HepG2 (cell line): ENCODE measurements around the gene DVL3. TPM values are rescaled to one million over a fixed set of nuclear protein-coding genes. Genes with fewer than 3 reads are reported as not detected.
A peak's percentile ranks its signal among the peaks of the same experiment; 100 is the strongest.

Experiments
- CCAR2 ChIP-seq: fragments of 200-400 bp; formaldehyde crosslinking; optimal IDR thresholded peaks from 2 replicates; pipeline ENCODE3; 2018; ENCODE audit warnings: low read depth, mild to moderate bottlenecking, low read length, moderate library complexity
- EP300 ChIP-seq, 3 experiments: sonication (generic) in 1 of 3; formaldehyde crosslinking in 1 of 3; IDR thresholded peaks; 2 replicates each; pipeline versions ENCODE4 v1.5.1 to v1.6.1; 2011 to 2020; ENCODE audit warnings: low read depth in 2 of 3, low read length in 2 of 3, borderline replicate concordance in 1 of 3, improper control_type of control experiment in 1 of 3, mild to moderate bottlenecking in 1 of 3, missing genetic modification reagents in 1 of 3, moderate library complexity in 1 of 3
- FOXM1 ChIP-seq: sonication (generic); formaldehyde crosslinking; IDR thresholded peaks from 2 replicates; pipeline ENCODE4 v1.5.0; 2020; ENCODE audit warnings: missing genetic modification reagents
- FUBP1 ChIP-seq: sonication (generic); formaldehyde crosslinking; IDR thresholded peaks from 2 replicates; pipeline ENCODE4 v1.5.1; 2020; ENCODE audit warnings: missing genetic modification reagents, mild to moderate bottlenecking, borderline replicate concordance
- GFI1 ChIP-seq: sonication (generic); formaldehyde crosslinking; IDR thresholded peaks from 2 replicates; pipeline ENCODE4 v1.5.0; 2020; ENCODE audit warnings: missing genetic modification reagents, mild to moderate bottlenecking, borderline replicate concordance
- HES4 ChIP-seq: sonication (generic); formaldehyde crosslinking; IDR thresholded peaks from 2 replicates; pipeline ENCODE4 v1.9.0; 2021; ENCODE audit warnings: mild to moderate bottlenecking, missing genetic modification reagents, borderline replicate concordance
- HMG20A ChIP-seq: IDR thresholded peaks from 2 replicates; pipeline ENCODE4 v1.6.1; 2016; ENCODE audit warnings: borderline replicate concordance
- MEIS2 ChIP-seq: sonication (generic); formaldehyde crosslinking; IDR thresholded peaks from 2 replicates; pipeline ENCODE4 v1.9.0; 2021; ENCODE audit warnings: mild to moderate bottlenecking, missing genetic modification reagents
- MLLT10 ChIP-seq: sonication (generic); formaldehyde crosslinking; IDR thresholded peaks from 2 replicates; pipeline ENCODE4 v1.4.0; 2020; ENCODE audit warnings: missing genetic modification reagents
- NONO ChIP-seq, 2 experiments: fragments of 450-650 bp in 1 of 2; sonication (generic) in 1 of 2; formaldehyde crosslinking in 1 of 2; IDR thresholded peaks in 1 of 2; conservative IDR thresholded peaks in 1 of 2; 2 replicates each; pipeline versions ENCODE4 v1.6.1 to v1.8.0; 2017 to 2022; ENCODE audit warnings: mild to moderate bottlenecking in 1 of 2, missing genetic modification reagents in 1 of 2, moderate library complexity in 1 of 2
- NRL ChIP-seq: sonication (generic); formaldehyde crosslinking; IDR thresholded peaks from 2 replicates; pipeline ENCODE4 v1.5.0; 2020; ENCODE audit warnings: missing genetic modification reagents, mild to moderate bottlenecking, moderate library complexity, borderline replicate concordance
- RARA ChIP-seq: IDR thresholded peaks from 2 replicates; pipeline ENCODE4 v1.6.1; 2016; ENCODE audit warnings: missing genetic modification reagents, missing compliant biosample characterization
- RBFOX2 ChIP-seq: fragments of 200-400 bp; formaldehyde crosslinking; IDR thresholded peaks from 2 replicates; pipeline ENCODE4 v1.6.1; 2017; ENCODE audit warnings: low read depth, mild to moderate bottlenecking, low read length
- SAP130 ChIP-seq: IDR thresholded peaks from 2 replicates; pipeline ENCODE4 v1.6.1; 2016; ENCODE audit warnings: low read depth
- SOX13 ChIP-seq, 3 experiments: fragments of 450-650 bp in 1 of 3; sonication (generic) in 1 of 3; formaldehyde crosslinking in 1 of 3; IDR thresholded peaks in 2 of 3; conservative IDR thresholded peaks in 1 of 3; 2 replicates each; pipeline versions ENCODE4 v1.5.0 to v1.6.1; 2016 to 2020; ENCODE audit warnings: antibody characterized with exemption in 1 of 3, mild to moderate bottlenecking in 1 of 3, missing compliant biosample characterization in 1 of 3, missing genetic modification reagents in 1 of 3, moderate library complexity in 1 of 3
- ZNF10 ChIP-seq: sonication (generic); formaldehyde crosslinking; IDR thresholded peaks from 2 replicates; pipeline ENCODE4 v1.4.0; 2020; ENCODE audit warnings: mild to moderate bottlenecking, low read depth, missing genetic modification reagents, borderline replicate concordance
- ZNF138 ChIP-seq: sonication (generic); formaldehyde crosslinking; IDR thresholded peaks from 2 replicates; pipeline ENCODE4 v1.5.0; 2020; ENCODE audit warnings: mild to moderate bottlenecking, low read depth, missing genetic modification reagents
- ZNF253 ChIP-seq: sonication (generic); formaldehyde crosslinking; IDR thresholded peaks from 2 replicates; pipeline ENCODE4 v1.8.0; 2022; ENCODE audit warnings: mild to moderate bottlenecking, missing genetic modification reagents, borderline replicate concordance
- ZNF615 ChIP-seq: sonication (generic); formaldehyde crosslinking; IDR thresholded peaks from 2 replicates; pipeline ENCODE4 v1.5.0; 2020; ENCODE audit warnings: mild to moderate bottlenecking, missing genetic modification reagents, borderline replicate concordance
- ZNF776 ChIP-seq: sonication (generic); formaldehyde crosslinking; IDR thresholded peaks from 2 replicates; pipeline ENCODE4 v1.4.0; 2020; ENCODE audit warnings: mild to moderate bottlenecking, missing genetic modification reagents
- ZNF850 ChIP-seq: sonication (generic); formaldehyde crosslinking; conservative IDR thresholded peaks from 2 replicates; pipeline ENCODE4 v1.9.0; 2021; ENCODE audit warnings: mild to moderate bottlenecking, missing genetic modification reagents
- polyA plus RNA-seq, 8 experiments: library from polyadenylated mRNA; depleted of rRNA in 3 of 8; stranded (reverse) in 7 of 8; unstranded in 1 of 8; fragments of >200 nt; fragmentation: Illumina TruSeq in 4 of 8; extraction: Trizol in 4 of 8; gene quantifications; 2 replicates each; pipeline versions ENCODE4 v1.2.1 to v1.2.3, GENCODE V29; 2011 to 2016; ENCODE audit warnings: low read depth in 4 of 8, missing spikeins in 1 of 8, mixed read lengths in 1 of 8; ENCODE audit not compliant: insufficient read depth in 1 of 8
- total RNA-seq, 5 experiments: library from RNA; depleted of rRNA; stranded (reverse); fragments of >200 nt; fragmentation: Illumina TruSeq; extraction: Trizol; gene quantifications; 2 replicates each; pipeline ENCODE4 v1.2.3, GENCODE V29; 2016; ENCODE audit warnings: low read depth in 1 of 5
- TF ChIP-seq, protein P1 (sequence below): IDR thresholded peaks from 2 replicates; pipeline ENCODE4 v1.6.1; 2016; ENCODE audit warnings: missing biosample characterization, missing genetic modification reagents, low read depth
- TF ChIP-seq, protein P2 (sequence below): sonication (generic); formaldehyde crosslinking; IDR thresholded peaks from 2 replicates; pipeline ENCODE4 v1.9.0; 2021; ENCODE audit warnings: missing genetic modification reagents, borderline replicate concordance

Gene DVL3
- total and polyA plus RNA-seq, 2 of the 13 experiments (the other 11 are each of a cell fraction or from before 2014, with no cell fraction given): 29.0 to 36.1 TPM

DNA sequence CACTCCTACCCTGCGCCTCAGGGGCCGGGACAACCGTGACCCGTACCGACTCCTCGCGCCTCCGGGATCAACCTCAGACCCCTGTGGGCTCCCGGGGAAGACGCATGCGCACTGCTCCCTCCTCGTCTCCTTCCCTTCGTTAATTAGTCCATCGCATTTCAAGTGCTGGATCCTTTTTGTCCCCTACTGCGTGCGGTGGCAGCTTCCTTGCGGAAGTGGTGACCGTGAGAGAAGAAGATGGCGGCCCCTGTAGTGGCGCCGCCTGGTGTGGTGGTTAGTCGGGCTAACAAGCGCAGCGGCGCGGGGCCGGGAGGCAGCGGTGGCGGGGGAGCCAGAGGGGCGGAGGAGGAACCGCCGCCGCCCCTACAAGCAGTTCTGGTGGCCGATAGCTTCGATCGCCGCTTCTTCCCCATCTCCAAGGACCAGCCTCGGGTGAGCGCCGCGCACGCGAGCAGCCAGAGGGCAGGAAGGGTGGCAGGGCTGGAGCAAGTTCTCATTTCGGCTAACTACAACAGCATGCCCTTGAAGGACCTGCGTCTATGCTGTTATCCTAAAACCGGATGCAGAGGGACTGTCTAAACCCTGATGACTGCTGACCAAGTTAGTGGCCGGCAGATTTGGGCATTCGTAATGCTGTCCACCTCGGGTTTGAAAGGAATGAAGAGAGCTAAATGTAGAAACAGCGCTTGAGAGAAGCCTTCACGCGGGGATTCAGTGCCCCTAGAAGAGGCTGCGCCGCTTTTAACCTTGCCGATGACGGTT lies 19.8 kb upstream of the DVL3 start, which contains the start of gene EIF2B5 (continued):
- TF ChIP-seq ZNF253 (peak; percentile 10; the same call in 1 of the 2 replicates), FUBP1 (CRISPR knock-in tag) (no peak; the same call in 1 of the 2 replicates), SAP130 (peak; percentile 98), HES4 (peak; percentile 63; the same call in 1 of the 2 replicates), RBFOX2 (peak; percentile 89), ZNF850 (CRISPR knock-in tag) (no peak), NONO (IDR thresholded peaks at IDR 0.05) (no peak), NONO (CRISPR knock-in tag; conservative IDR thresholded peaks at IDR 0.05) (peak; percentile 86), CCAR2 (peak; percentile 38), SOX13 (IDR thresholded peaks at IDR 0.05) (0 out of 2 replicates have a peak, but pooled peaks have one; percentile 48), SOX13 (CRISPR knock-in tag; conservative IDR thresholded peaks at IDR 0.05 in 1 of 2, IDR thresholded peaks at IDR 0.05 in 1 of 2) (peak in 1 of 2 experiments; percentile 51; a peak in 2 of 4 replicates), MLLT10 (CRISPR knock-in tag) (no peak), MEIS2 (CRISPR knock-in tag) (no peak; the same call in 1 of the 2 replicates), GFI1 (peak; percentile 41; the same call in 1 of the 2 replicates), FOXM1 (CRISPR knock-in tag) (no peak), ZNF776 (CRISPR knock-in tag) (peak; percentile 61), ZNF138 (CRISPR knock-in tag) (0 out of 2 replicates have a peak, but pooled peaks have one; percentile 66), RARA (CRISPR knock-in tag) (peak; percentile 43), ZNF615 (CRISPR knock-in tag) (no peak), NRL (CRISPR knock-in tag) (peak; percentile 68), ZNF10 (no peak), HMG20A (CRISPR knock-in tag) (no peak), EP300 (IDR thresholded peaks at IDR 0.05; ENCODE audit: low read depth in 2 of 2, low read length in 2 of 2) (0 out of 4 replicates have a peak, but pooled peaks of 1 of the 2 experiments have one; percentile 3), EP300 (CRISPR knock-in tag; IDR thresholded peaks at IDR 0.05; ENCODE audit: borderline replicate concordance) (0 out of 2 replicates have a peak, but pooled peaks have one; percentile 23)
- TF ChIP-seq, protein P1, sequence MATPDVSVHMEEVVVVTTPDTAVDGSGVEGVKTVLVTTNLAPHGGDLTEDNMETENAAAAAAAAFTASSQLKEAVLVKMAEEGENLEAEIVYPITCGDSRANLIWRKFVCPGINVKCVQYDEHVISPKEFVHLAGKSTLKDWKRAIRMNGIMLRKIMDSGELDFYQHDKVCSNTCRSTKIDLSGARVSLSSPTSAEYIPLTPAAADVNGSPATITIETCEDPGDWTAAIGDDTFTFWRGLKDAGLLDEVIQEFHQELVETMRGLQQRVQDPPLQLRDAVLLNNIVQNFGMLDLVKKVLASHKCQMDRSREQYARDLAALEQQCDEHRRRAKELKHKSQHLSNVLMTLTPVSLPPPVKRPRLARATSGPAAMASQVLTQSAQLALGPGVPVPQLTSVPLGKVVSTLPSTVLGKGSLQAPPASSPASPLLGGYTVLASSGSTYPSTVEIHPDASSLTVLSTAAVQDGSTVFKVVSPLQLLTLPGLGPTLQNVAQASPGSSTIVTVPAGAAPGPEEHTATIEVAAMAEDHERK: 0 out of 2 replicates have a peak, but pooled peaks have one; percentile 46
- TF ChIP-seq, protein P2, sequence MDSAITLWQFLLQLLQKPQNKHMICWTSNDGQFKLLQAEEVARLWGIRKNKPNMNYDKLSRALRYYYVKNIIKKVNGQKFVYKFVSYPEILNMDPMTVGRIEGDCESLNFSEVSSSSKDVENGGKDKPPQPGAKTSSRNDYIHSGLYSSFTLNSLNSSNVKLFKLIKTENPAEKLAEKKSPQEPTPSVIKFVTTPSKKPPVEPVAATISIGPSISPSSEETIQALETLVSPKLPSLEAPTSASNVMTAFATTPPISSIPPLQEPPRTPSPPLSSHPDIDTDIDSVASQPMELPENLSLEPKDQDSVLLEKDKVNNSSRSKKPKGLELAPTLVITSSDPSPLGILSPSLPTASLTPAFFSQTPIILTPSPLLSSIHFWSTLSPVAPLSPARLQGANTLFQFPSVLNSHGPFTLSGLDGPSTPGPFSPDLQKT (CRISPR knock-in tag): no peak
